Epithelial cell of esophagus (primary cell): ENCODE measurements around the gene MEX3A.

Source experiments
- DNase-seq: peaks from one replicate; pipeline ENCODE4 v3.0.0; 2010; ENCODE audit warnings: low read depth
- H3K4me3 ChIP-seq: 2 replicates; pipeline ENCODE4 v1.5.1; 2011; ENCODE audit warnings: mild to moderate bottlenecking, low read length, control low read depth
- TF ChIP-seq, protein P1 (sequence below): IDR thresholded peaks from 2 replicates; pipeline ENCODE4 v1.5.1; 2011; ENCODE audit warnings: low read depth, mild to moderate bottlenecking, low read length, control low read depth, inconsistent platforms; ENCODE audit not compliant: insufficient read depth; ENCODE audit errors: missing control alignments

The MEX3A gene

DNA sequence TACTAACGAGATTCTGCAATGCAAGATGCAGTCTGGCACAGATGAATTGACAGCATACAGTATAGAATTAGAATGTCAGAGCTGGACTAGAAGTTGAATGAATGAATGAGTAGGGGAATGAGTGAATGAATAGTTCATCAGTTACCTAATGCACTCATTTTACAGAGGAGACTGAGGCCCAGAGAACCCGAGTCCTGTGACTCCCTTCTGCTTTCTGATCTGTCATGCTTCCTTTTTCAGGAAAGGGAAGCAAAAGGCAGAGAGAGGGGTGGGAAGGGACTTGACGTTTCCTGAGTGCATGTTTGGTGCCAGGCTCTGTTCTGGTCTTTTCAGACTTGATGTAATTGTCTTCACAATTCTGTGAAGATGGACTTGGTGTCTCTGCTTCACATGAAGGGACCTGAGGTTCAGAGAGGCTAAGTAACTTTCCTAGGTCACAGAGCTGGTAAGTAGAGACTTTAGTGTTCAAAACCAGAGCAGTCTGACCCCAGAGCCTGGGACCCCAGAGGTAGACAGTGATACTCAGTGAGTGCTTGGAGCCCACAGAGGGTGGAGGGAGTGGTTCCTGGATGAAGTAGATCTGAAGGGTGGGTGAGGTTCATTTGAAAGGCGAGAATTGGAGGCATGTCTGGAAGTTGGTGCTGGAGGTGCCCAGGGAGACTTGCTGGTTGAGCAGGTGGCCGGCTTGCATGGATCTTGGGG lies 8.0 kb upstream of the MEX3A start:
- H3K4me3 ChIP-seq: no peak overlapping the region
- TF ChIP-seq, protein P1, sequence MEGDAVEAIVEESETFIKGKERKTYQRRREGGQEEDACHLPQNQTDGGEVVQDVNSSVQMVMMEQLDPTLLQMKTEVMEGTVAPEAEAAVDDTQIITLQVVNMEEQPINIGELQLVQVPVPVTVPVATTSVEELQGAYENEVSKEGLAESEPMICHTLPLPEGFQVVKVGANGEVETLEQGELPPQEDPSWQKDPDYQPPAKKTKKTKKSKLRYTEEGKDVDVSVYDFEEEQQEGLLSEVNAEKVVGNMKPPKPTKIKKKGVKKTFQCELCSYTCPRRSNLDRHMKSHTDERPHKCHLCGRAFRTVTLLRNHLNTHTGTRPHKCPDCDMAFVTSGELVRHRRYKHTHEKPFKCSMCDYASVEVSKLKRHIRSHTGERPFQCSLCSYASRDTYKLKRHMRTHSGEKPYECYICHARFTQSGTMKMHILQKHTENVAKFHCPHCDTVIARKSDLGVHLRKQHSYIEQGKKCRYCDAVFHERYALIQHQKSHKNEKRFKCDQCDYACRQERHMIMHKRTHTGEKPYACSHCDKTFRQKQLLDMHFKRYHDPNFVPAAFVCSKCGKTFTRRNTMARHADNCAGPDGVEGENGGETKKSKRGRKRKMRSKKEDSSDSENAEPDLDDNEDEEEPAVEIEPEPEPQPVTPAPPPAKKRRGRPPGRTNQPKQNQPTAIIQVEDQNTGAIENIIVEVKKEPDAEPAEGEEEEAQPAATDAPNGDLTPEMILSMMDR: no peak
- DNase-seq: no peak

- DNase-seq: no peak
- H3K4me3 ChIP-seq: no peak overlapping the region
- TF ChIP-seq, protein P1: no peak
Measured at GRCh38 chr1:156089704-156090103, 7.4 kb upstream of the MEX3A start.

DNA sequence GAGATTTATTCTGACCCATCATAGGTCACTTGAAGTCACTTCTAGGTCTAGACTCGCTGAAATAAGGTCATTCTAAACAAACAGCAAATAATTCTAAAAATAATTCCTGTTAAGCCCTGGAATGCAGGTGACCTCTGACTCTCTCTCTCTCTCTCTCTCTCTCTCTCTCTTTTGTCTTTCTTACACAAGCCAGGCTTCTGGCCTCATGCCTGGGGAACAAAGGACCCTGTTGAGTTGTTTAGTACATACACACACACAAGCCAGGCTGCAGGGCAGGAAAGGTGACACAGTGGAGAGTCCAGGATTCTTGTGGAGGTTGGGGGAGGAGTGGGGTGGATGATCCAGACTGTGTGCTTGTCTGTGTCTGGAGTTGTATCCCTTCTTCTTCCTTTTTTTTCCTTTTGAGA lies 4.0 kb upstream of the MEX3A start:
- H3K4me3 ChIP-seq: no peak overlapping the region
- TF ChIP-seq, protein P1: no peak
- DNase-seq: no peak

DNA sequence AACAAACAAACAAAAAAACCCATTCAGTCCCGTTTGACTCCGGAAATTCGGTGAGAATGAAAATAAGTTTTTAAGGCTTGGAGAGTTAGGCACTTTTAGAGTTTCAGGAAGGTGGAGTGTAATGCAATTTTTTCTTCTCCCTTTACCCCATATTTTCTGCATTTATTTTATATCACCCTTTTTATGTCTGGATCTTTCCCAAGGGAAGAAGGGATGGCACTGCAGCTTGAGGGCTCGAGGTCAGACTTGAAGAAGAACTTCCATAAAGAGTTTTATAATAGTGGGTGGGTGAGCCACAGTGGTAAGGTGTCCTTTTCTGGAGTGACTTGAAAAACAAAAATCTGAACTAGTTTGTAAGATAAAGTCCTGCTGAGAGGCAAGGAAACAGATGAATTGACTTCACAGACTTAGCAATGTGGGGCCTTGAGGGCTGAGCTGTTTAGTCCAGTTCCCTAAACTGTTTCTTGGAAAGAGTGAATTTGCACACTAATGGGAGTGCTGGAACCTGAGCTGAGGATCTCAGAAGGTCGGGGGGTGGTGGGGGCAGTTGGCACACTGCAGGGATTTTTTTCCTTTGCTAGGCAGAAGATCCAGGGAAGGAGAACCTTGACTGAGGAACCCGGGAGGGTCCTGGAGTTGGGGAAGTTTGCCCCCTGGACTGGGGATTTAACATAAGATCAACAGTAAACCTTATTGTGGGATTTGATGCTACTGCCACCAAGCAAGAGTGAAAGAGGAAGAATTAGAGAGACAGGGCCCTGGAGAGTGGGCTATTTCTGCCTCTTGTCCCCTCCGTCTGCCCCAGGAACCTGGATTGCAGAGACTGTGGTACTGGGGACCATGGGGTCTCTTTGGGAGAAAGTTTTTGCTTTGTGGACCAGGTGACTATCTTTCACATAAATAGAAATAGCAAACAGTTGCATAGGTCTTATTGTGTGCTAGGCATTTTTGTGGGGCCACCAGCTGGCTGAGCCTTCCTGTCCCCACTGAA lies 1.8 kb upstream of the MEX3A start:
- no peak overlapping the region for H3K4me3 ChIP-seq
- TF ChIP-seq, protein P1: no peak
- no peak for DNase-seq

GRCh38 chr1:156081917-156082308 lies 352 bp downstream of the MEX3A start:
- TF ChIP-seq, protein P1: no peak
- H3K4me3 ChIP-seq: peak overlapping the region; percentile 59
- DNase-seq: no peak

DNA sequence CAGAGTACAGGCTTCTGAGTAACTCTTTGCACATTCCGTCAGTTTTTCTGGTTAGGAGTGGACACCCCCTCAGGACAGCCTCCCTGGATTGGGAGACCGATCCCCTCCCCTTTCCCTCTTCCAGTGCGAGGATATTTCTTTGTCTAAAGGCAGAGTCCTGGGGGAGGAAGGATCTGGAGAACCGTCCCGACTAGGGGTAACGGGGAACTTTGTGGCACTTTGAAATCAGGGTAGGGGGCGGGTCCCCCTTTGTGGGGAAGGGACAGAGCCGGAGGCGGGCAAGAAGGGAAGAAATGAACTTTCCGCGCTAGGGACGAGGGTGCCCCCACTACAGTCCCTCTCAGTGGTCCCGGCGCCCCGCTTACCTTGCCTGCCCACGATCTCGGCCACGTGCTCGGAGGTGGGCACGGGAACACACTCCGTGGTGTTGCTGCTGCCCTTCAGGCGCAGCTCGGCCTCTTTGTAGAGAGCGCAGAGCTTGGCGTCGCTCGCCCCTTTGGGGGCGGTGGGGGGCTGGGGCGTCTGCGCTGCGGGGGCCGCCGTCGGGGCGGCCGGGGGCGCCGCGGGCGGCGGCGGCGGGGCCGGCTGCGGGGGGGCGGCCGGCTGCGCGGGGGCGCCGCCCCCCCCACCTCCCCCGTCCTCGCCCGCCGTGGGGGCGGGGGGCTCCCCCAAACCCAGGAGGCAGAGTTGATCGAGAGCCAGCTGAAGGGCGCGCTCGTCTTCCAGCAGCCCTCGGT lies 917 bp downstream of the MEX3A start:
- H3K4me3 ChIP-seq: peak overlapping the region; percentile 59
- TF ChIP-seq, protein P1: no peak
- no peak for DNase-seq
